Nephron (organoid): ENCODE data around the gene CAMKV.

Source experiments
- H3K27ac Mint-ChIP-seq, 3 experiments: 2 replicates each; pipeline ENCODE4 v1.8.0; 2020; ENCODE audit warnings: mixed read lengths in 3 of 3, mild to moderate bottlenecking in 2 of 3, moderate library complexity in 1 of 3
- H3K27me3 Mint-ChIP-seq: 2 replicates; pipeline ENCODE4 v1.8.0; 2021; ENCODE audit warnings: low read depth, mild to moderate bottlenecking, moderate library complexity, mixed read lengths
- H3K36me3 Mint-ChIP-seq: 2 replicates; pipeline ENCODE4 v1.8.0; 2020; ENCODE audit warnings: low read depth, mixed read lengths
- H3K4me1 Mint-ChIP-seq: 2 replicates; pipeline ENCODE4 v1.8.0; 2020; ENCODE audit warnings: mixed read lengths
- H3K4me3 Mint-ChIP-seq, 3 experiments: 2 replicates each; pipeline ENCODE4 v1.8.0; 2020; ENCODE audit warnings: mild to moderate bottlenecking in 3 of 3, mixed read lengths in 3 of 3, moderate library complexity in 2 of 3
- H3K9me3 Mint-ChIP-seq: 2 replicates; pipeline ENCODE4 v1.8.0; 2020; ENCODE audit warnings: mixed read lengths
- CTCF ChIP-seq, 3 experiments: fragments of 200-600 bp; sonication (generic); IDR thresholded peaks; one replicate each; pipeline ENCODE4 v1.5.0; 2021; ENCODE audit warnings: antibody characterized with exemption in 3 of 3; ENCODE audit not compliant: unreplicated experiment in 3 of 3

The CAMKV gene

GRCh38 chr3:49898991-49899390 lies 29.3 kb upstream of the CAMKV start:
- no peak for TF ChIP-seq CTCF (IDR thresholded peaks at IDR 0.05; ENCODE audit: unreplicated experiment in 3 of 3)
- no peaks in the 10 kb centered on the region for H3K36me3 Mint-ChIP-seq
- H3K27ac Mint-ChIP-seq, result no peak overlapping the region
- no peak overlapping the region for H3K4me3 Mint-ChIP-seq
- no peaks in the 10 kb centered on the region for H3K27me3 Mint-ChIP-seq
- H3K9me3 Mint-ChIP-seq, result no peaks in the 10 kb centered on the region
- H3K4me1 Mint-ChIP-seq, result peaks cover 5% of the 10 kb centered on the region

GRCh38 chr3:49896345-49896744 lies 26.6 kb upstream of the CAMKV start:
- no peak overlapping the region for H3K27ac Mint-ChIP-seq
- no peaks in the 10 kb centered on the region for H3K27me3 Mint-ChIP-seq
- H3K9me3 Mint-ChIP-seq, result no peaks in the 10 kb centered on the region
- no peak for TF ChIP-seq CTCF (IDR thresholded peaks at IDR 0.05; ENCODE audit: unreplicated experiment in 3 of 3)
- peaks cover 3% of the 10 kb centered on the region for H3K4me1 Mint-ChIP-seq
- no peaks in the 10 kb centered on the region for H3K36me3 Mint-ChIP-seq
- no peak overlapping the region for H3K4me3 Mint-ChIP-seq

GRCh38 chr3:49895791-49896190 lies 26.1 kb upstream of the CAMKV start:
- no peaks in the 10 kb centered on the region for H3K36me3 Mint-ChIP-seq
- H3K27ac Mint-ChIP-seq, result no peak overlapping the region
- no peak for TF ChIP-seq CTCF (IDR thresholded peaks at IDR 0.05; ENCODE audit: unreplicated experiment in 3 of 3)
- H3K9me3 Mint-ChIP-seq, result no peaks in the 10 kb centered on the region
- no peaks in the 10 kb centered on the region for H3K27me3 Mint-ChIP-seq
- H3K4me3 Mint-ChIP-seq, result no peak overlapping the region
- no peaks in the 10 kb centered on the region for H3K4me1 Mint-ChIP-seq

GRCh38 chr3:49889296-49889695 lies 19.6 kb upstream of the CAMKV start:
- no peak overlapping the region for H3K4me3 Mint-ChIP-seq
- peaks cover 5% of the 10 kb centered on the region for H3K4me1 Mint-ChIP-seq
- H3K27me3 Mint-ChIP-seq, result no peaks in the 10 kb centered on the region
- peak overlapping the region in 1 of 3 experiments; percentile 73 for H3K27ac Mint-ChIP-seq
- no peaks in the 10 kb centered on the region for H3K9me3 Mint-ChIP-seq
- no peak for TF ChIP-seq CTCF (IDR thresholded peaks at IDR 0.05; ENCODE audit: unreplicated experiment in 3 of 3)
- no peaks in the 10 kb centered on the region for H3K36me3 Mint-ChIP-seq

GRCh38 chr3:49886922-49887265 lies 17.2 kb upstream of the CAMKV start:
- TF ChIP-seq CTCF (IDR thresholded peaks at IDR 0.05; ENCODE audit: unreplicated experiment in 3 of 3), result no peak
- H3K27me3 Mint-ChIP-seq, result peaks cover 3% of the 10 kb centered on the region
- H3K9me3 Mint-ChIP-seq, result no peaks in the 10 kb centered on the region
- H3K27ac Mint-ChIP-seq, result peak overlapping the region in 1 of 3 experiments; percentile 55
- H3K36me3 Mint-ChIP-seq, result no peaks in the 10 kb centered on the region
- H3K4me1 Mint-ChIP-seq, result peaks cover 10% of the 10 kb centered on the region
- no peak overlapping the region for H3K4me3 Mint-ChIP-seq

GRCh38 chr3:49883998-49884397 lies 14.3 kb upstream of the CAMKV start:
- no peak for TF ChIP-seq CTCF (IDR thresholded peaks at IDR 0.05; ENCODE audit: unreplicated experiment in 3 of 3)
- Mint-ChIP-seq H3K9me3 (no peaks in the 10 kb centered on the region), H3K4me3 (no peak overlapping the region), H3K36me3 (no peaks in the 10 kb centered on the region), H3K27ac (no peak overlapping the region), H3K27me3 (peaks cover 3% of the 10 kb centered on the region), H3K4me1 (peaks cover 17% of the 10 kb centered on the region)
